ENCODE data around the gene HLCS.

Gene HLCS

DNA sequence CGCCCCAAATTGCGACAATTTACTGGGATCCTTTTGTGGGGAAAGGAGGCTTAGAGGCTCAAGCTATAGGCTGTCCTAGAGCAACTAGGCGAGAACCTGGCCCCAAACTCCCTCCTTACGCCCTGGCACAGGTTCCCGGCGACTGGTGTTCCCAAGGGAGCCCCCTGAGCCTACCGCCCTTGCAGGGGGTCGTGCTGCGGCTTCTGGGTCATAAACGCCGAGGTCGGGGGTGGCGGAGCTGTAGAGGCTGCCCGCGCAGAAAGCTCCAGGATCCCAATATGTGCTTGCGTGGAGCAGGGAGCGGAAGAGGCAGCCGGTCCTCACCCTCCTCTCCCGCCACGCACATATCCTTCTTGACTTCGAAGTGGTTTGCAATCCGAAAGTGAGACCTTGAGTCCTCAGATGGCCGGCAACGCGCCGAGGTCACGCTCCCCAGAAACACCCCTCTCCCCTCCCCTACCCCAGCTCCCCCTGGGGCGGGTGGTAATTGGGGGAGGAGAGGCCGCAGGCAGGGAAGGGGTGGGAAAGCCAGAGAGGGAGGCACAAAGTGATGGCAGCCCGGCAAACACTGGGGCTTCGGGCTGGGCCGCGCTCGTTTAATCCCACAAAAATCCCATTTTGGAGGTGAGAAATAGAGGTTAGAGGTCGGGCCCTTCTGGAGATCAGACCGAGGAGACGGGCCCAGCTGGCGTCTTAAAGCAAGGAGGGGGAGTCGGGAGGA is 261.4 kb downstream of the HLCS start:
- DNase-seq (ENCODE audit: low read depth in 2 of 2) = no peak

- DNase-seq (ENCODE audit: low read depth in 2 of 2) = no peak
Observed at GRCh38 chr21:36704281-36704957, 262.1 kb downstream of the HLCS start.

DNA sequence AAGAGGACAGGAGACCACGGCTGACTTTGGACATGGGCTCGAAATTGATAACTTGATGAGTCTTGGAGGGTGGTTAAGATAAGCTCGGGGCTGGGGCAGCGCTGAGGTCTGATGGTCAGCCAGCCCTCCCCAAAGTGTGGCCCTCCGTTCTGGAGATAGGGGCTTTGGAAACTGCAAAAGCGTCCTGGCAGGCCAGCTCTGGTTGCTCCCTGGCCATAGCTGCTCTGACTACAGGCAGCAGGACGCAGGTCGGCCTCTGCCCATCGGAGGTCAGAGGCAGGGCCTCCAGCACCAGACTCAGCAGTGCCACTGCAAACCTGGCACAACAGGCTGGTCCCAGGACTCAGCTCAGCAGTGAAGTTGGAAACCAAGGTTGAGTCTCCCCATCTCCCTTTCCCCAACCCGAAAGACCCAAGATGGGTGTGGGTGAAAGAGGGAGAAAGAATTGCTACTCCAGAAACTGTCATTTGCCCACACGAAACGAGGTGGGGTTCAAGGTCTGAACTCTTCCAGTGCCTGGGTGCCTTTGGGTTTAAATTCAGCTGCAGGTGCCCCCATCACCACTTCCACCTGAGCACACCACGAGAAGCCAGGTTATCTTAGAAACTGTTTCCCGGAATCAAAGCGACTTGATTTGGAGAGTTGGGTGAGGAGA is 262.7 kb downstream of the HLCS start:
- DNase-seq (ENCODE audit: low read depth in 2 of 2) = no peak

- DNase-seq (ENCODE audit: low read depth in 2 of 2) = no peak
Observed at GRCh38 chr21:36703123-36703522, 263.3 kb downstream of the HLCS start.

GRCh38 chr21:36702622-36702968 is 263.9 kb downstream of the HLCS start:
- DNase-seq (ENCODE audit: low read depth in 2 of 2) = no peak

DNA sequence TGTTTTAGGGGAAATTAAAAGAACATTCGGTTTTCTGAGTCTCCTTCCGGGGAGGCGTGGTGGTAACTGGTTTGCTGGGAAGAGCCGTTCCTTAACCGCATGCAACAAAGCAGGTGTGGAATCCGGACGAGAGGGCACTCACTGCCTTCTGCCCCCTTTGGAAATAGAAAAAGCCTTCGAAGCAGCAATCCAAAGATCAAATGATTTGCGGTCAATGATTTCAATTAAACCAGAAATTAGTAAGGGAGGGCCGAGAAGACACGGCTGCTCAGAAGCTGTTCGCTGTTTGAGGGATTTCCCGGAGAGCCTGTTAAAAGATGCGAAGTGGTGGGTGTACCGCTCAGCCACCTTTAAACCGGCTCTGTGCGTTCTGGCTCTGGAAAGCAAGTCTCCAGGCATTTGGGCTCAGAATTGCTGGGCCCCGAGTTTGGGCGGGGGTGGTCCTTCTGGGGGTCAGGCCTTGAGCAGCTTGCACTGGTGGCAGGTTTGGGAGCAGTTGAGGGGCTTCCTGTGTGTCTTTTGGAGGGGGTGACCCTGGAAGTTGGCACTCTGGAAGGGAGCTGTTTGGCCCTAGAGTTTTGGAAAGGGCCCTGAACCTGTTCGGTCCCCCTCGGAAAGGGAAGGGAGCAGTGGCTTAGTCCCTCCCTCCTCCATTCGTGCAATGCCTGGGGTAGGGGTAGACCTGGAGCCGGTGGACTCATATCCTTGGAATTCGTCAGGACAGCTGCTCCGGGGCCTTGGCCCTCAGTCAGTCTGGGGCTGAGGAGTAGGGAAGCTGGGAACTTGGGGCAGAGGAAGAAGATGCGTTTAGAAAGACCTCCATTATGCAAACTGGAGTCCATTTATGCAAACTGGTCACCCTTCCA is 264.5 kb downstream of the HLCS start:
- DNase-seq (ENCODE audit: low read depth in 2 of 2) = no peak

- no peak for DNase-seq (ENCODE audit: low read depth in 2 of 2)
Observed at GRCh38 chr21:36700971-36701755, 265.3 kb downstream of the HLCS start.
